Thyroid gland (tissue), 4 donors: ENCODE data around the gene SYNE4.

Source experiments
- CTCF ChIP-seq, 6 experiments: fragments of 200-600 bp in 3 of 6; fragments of 450-650 bp in 3 of 6; sonication (generic) in 3 of 6; IDR thresholded peaks; one replicate each; pipeline ENCODE4 v1.5.1; 2016 to 2019; ENCODE audit warnings: antibody characterized with exemption in 6 of 6, mild to moderate bottlenecking in 2 of 6, inconsistent platforms in 1 of 6, moderate library complexity in 1 of 6
- POLR2A ChIP-seq, 2 donors: fragments of 450-650 bp; IDR thresholded peaks; one replicate each; pipeline ENCODE4 v1.6.1; 2017; ENCODE audit warnings: antibody characterized with exemption in 2 of 2, mild to moderate bottlenecking in 2 of 2, moderate library complexity in 1 of 2

GRCh38 chr19:36047835-36048234, 39.2 kb upstream of the SYNE4 start:
- no peak for TF ChIP-seq CTCF (IDR thresholded peaks at IDR 0.05)
- TF ChIP-seq POLR2A (IDR thresholded peaks at IDR 0.05) = no peak
